WERI-Rb-1 (cell line): ENCODE measurements around the gene TPRA1.

Experiments used
- DNase-seq: peaks from one replicate; pipeline ENCODE4 v3.0.0-alpha.2; 2020
- H3K27ac ChIP-seq: fragments of 250-450 bp; sonication (Bioruptor Pico); 2 replicates; pipeline ENCODE4 v1.5.1; 2020; ENCODE audit warnings: mild to moderate bottlenecking, moderate library complexity
- H3K27me3 ChIP-seq: fragments of 250-450 bp; sonication (Bioruptor Pico); 2 replicates; pipeline ENCODE4 v1.5.1; 2021; ENCODE audit warnings: mild to moderate bottlenecking, low read depth, moderate library complexity; ENCODE audit not compliant: insufficient read depth, severe bottlenecking
- H3K36me3 ChIP-seq: fragments of 250-450 bp; sonication (Bioruptor Pico); 2 replicates; pipeline ENCODE4 v1.5.1; 2020; ENCODE audit warnings: mild to moderate bottlenecking, moderate library complexity
- H3K4me3 ChIP-seq: 2 replicates; pipeline ENCODE4 v1.5.1; 2011; ENCODE audit warnings: low read depth, mild to moderate bottlenecking, control low read depth, low read length
- H3K9me3 ChIP-seq: fragments of 250-450 bp; sonication (Bioruptor Pico); 2 replicates; pipeline ENCODE4 v1.5.1; 2021; ENCODE audit warnings: mild to moderate bottlenecking, moderate library complexity; ENCODE audit not compliant: severe bottlenecking
- TF ChIP-seq, protein P1 (sequence below): IDR thresholded peaks from 2 replicates; pipeline ENCODE4 v1.5.1; 2011; ENCODE audit warnings: low read depth, mild to moderate bottlenecking, control low read depth, inconsistent platforms, low read length

Gene TPRA1

DNA sequence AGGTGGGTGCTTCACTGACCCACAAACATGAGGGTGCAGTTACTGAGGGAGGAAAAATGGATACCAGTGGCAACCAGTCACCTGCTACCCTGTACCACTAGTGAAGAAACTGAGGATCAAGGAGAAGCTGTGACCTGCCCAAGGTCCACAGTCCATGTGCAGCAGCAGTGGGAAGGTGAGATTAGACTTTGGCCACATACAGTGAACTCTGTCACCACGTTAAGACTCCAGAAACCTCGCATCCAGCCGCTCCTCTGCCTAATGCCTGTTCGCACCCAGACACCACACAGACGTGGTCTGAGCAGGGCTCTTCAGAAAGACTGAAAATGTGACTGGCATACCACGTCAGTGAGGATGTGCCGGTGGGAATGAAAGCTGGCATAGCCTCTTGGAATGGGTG, 20.0 kb downstream of the TPRA1 start:
- no peak for DNase-seq
- H3K4me3 ChIP-seq, result no peak overlapping the region
- peaks cover 36% of the 10 kb centered on the region for H3K36me3 ChIP-seq
- TF ChIP-seq, protein P1, sequence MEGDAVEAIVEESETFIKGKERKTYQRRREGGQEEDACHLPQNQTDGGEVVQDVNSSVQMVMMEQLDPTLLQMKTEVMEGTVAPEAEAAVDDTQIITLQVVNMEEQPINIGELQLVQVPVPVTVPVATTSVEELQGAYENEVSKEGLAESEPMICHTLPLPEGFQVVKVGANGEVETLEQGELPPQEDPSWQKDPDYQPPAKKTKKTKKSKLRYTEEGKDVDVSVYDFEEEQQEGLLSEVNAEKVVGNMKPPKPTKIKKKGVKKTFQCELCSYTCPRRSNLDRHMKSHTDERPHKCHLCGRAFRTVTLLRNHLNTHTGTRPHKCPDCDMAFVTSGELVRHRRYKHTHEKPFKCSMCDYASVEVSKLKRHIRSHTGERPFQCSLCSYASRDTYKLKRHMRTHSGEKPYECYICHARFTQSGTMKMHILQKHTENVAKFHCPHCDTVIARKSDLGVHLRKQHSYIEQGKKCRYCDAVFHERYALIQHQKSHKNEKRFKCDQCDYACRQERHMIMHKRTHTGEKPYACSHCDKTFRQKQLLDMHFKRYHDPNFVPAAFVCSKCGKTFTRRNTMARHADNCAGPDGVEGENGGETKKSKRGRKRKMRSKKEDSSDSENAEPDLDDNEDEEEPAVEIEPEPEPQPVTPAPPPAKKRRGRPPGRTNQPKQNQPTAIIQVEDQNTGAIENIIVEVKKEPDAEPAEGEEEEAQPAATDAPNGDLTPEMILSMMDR, result no peak
- H3K27me3 ChIP-seq, result no peaks in the 10 kb centered on the region
- no peak overlapping the region for H3K27ac ChIP-seq
- H3K9me3 ChIP-seq, result no peaks in the 10 kb centered on the region

DNA sequence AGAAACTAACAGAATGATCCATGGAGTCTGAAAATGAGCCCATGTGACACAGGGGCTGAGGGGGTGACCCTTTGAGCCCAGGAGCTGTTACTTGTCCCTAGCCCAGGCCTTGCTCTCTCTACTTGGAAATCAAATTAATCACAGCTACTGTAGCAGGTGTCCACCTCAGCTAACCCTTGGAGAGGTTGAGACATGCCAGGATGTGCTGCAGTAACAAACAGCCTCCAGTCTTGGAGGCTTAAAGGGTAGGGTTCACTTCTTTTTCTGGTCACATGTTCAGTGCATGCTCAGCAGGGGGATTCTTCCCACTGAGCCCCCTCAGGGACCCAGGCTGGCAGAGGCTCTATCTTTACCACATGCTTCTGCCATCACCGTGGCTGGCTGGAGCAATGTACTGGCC, 21.4 kb downstream of the TPRA1 start:
- peaks cover 29% of the 10 kb centered on the region for H3K36me3 ChIP-seq
- no peaks in the 10 kb centered on the region for H3K9me3 ChIP-seq
- no peaks in the 10 kb centered on the region for H3K27me3 ChIP-seq
- DNase-seq, result no peak
- H3K4me3 ChIP-seq, result no peak overlapping the region
- H3K27ac ChIP-seq, result no peak overlapping the region
- TF ChIP-seq, protein P1, result no peak

DNA sequence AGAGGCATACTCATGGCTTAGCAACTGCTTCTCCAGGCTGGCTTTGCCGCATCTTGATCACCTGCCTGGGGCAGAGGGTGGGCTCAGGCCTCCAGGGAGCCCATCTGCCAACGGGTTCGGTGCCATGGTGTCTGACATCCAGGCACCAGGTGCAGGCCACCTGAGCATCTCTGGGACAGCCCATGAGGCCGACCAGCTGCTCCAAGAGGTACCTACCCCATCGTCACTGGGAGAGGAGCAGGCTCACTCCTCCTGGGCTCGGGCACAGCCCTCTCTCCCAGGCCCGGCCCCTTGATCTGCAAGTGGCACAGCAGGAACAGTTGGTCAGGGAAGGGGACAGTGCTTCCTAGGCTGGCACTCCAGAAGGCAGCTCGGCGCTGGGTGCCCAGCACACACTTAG, 21.9 kb downstream of the TPRA1 start:
- H3K36me3 ChIP-seq, result peaks cover 23% of the 10 kb centered on the region
- TF ChIP-seq, protein P1, result no peak

DNA sequence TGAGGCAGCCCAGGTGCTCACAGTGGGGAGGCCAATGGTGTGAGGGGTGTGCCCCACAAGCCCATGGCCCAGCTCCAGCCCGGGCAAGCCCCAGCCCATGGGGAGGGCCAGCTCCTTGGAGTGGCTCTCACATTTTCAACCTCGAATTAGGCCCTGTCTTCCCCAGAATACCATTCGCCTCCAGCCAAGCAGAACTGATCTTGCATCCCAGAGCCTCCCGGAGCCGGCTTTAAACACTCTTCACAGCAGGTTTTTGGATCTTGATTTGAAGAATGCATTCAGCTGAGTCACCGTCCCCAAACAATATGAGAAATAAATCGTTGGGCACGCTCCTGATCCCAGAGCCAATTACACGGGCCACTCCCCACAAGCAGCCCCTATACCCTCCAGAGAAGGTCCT, 23.7 kb downstream of the TPRA1 start:
- no peaks in the 10 kb centered on the region for H3K9me3 ChIP-seq
- no peak overlapping the region for H3K4me3 ChIP-seq
- TF ChIP-seq, protein P1, result no peak
- DNase-seq, result peak; percentile 74
- peak overlapping the region; percentile 71 for H3K27ac ChIP-seq
- H3K36me3 ChIP-seq, result peaks cover 9% of the 10 kb centered on the region
- H3K27me3 ChIP-seq, result no peaks in the 10 kb centered on the region

More for the DNA sequence above, 21.9 kb downstream of the TPRA1 start:
- H3K27ac ChIP-seq, result no peak overlapping the region
- DNase-seq, result no peak
- no peaks in the 10 kb centered on the region for H3K9me3 ChIP-seq
- H3K4me3 ChIP-seq, result no peak overlapping the region
- no peaks in the 10 kb centered on the region for H3K27me3 ChIP-seq

DNA sequence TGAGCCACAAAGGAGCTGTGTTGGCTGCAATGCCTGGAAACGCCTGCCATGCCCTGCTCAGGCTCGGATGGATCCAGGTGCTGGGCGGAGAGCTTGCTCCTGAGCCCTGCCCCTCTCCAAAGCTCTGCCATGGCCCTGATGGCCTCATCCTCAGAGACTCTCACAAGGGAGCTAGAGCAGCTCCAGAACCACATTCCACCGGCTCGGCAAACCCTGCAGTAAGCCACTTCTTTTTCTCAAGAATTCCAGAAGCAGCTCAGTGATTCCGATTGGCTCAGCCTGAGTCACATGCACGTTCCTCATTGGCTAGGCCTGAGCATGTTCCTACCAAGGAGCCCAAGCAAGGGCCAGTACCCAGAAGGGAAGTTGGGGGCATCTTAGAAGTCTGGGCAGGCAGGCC, 24.8 kb downstream of the TPRA1 start:
- no peak for DNase-seq
- no peaks in the 10 kb centered on the region for H3K9me3 ChIP-seq
- TF ChIP-seq, protein P1, result no peak
- H3K4me3 ChIP-seq, result no peak overlapping the region
- no peaks in the 10 kb centered on the region for H3K27me3 ChIP-seq
- H3K27ac ChIP-seq, result no peak overlapping the region
- peaks cover 1% of the 10 kb centered on the region for H3K36me3 ChIP-seq

DNA sequence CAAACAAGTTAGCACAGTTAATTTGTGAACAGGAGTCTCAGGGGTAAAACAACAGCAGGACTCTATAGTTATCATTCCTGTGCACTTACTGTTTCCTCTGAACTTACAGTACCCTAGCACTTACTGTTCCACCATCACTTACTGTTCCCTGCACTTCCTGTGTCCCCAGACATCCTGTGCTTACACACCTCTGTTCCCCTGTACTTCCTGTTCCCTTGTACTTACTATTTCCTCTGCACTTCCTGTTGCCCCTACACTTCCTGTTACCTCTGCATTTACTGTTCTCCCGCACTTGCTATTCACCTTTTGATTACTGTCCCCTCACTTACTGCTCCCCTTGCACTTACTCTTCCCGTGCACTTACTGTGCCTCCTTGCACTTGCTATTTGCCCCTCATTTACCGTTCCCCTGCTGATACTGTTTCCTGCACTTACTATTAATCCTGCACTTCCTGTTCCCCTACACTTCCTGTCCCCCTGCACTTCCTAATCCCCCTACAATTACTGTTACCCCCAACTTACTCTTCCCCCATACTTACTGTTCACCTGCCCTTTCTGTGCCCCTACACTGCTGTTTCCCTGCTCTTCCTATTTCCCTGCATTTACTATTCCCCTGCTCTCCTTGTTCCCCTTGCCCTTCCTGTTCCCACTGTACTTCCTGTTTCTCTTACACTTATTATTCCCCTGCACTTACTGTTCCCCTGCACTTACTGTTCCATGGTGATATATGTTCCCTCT, 30.3 kb downstream of the TPRA1 start:
- Histone ChIP-seq H3K27ac (no peak overlapping the region), H3K4me3 (no peak overlapping the region), H3K36me3 (no peaks in the 10 kb centered on the region), H3K27me3 (no peaks in the 10 kb centered on the region), H3K9me3 (peaks cover 6% of the 10 kb centered on the region)
- TF ChIP-seq, protein P1, result no peak
- no peak for DNase-seq
